Fibroblast of lung (primary cell): ENCODE data around the gene TLE1. TPM values are rescaled to one million over a fixed set of nuclear protein-coding genes. Genes with fewer than 3 reads are reported as not detected.

Experiments used
- DNase-seq, 2 donors: peaks; one replicate each; pipeline versions ENCODE4 v3.0.0 to v3.0.0-alpha.2; 2010; ENCODE audit warnings: low read depth in 2 of 2
- H2AFZ ChIP-seq: 2 replicates; pipeline ENCODE4 v1.5.1; 2012; ENCODE audit warnings: low read length, control low read depth, inconsistent platforms
- H3K27ac ChIP-seq: 2 replicates; pipeline ENCODE4 v1.5.1; 2011; ENCODE audit warnings: low read length, control low read depth; ENCODE audit not compliant: insufficient read depth
- H3K27me3 ChIP-seq: 2 replicates; pipeline ENCODE4 v1.5.1; 2011; ENCODE audit warnings: mild to moderate bottlenecking, low read length; ENCODE audit not compliant: control insufficient read depth, insufficient read depth
- H3K36me3 ChIP-seq: 2 replicates; pipeline ENCODE4 v1.5.1; 2011; ENCODE audit warnings: low read length; ENCODE audit not compliant: control insufficient read depth, insufficient read depth
- H3K4me1 ChIP-seq: 2 replicates; pipeline ENCODE4 v1.5.1; 2011; ENCODE audit warnings: low read length; ENCODE audit not compliant: control insufficient read depth, insufficient read depth; ENCODE audit errors: extremely low read depth
- H3K4me2 ChIP-seq: 2 replicates; pipeline ENCODE4 v1.5.1; 2011; ENCODE audit warnings: low read length, control low read depth; ENCODE audit not compliant: insufficient read depth; ENCODE audit errors: extremely low read depth
- H3K4me3 ChIP-seq, 4 experiments: fragments of 200-600 bp in 1 of 4; sonication (generic) in 1 of 4; replicated peaks in 1 of 4; 2 replicates each; pipeline ENCODE4 v1.5.1; 2011 to 2016; ENCODE audit warnings: low read length in 4 of 4, low read depth in 3 of 4, mild to moderate bottlenecking in 3 of 4, control low read depth in 2 of 4, inconsistent platforms in 1 of 4, mixed read lengths in 1 of 4; ENCODE audit not compliant: insufficient read depth in 1 of 4; ENCODE audit errors: control extremely low read depth in 1 of 4
- H3K79me2 ChIP-seq: 2 replicates; pipeline ENCODE4 v1.5.1; 2012; ENCODE audit warnings: mild to moderate bottlenecking, low read length, inconsistent platforms; ENCODE audit not compliant: control insufficient read depth, insufficient read depth
- H3K9ac ChIP-seq: 2 replicates; pipeline ENCODE4 v1.5.1; 2011; ENCODE audit warnings: mild to moderate bottlenecking, low read length, control low read depth; ENCODE audit not compliant: insufficient read depth
- H3K9me3 ChIP-seq: 2 replicates; pipeline ENCODE4 v1.5.1; 2012; ENCODE audit warnings: low read depth, low read length; ENCODE audit not compliant: control insufficient read depth, insufficient read depth
- H4K20me1 ChIP-seq: 2 replicates; pipeline ENCODE4 v1.5.1; 2011; ENCODE audit warnings: low read length; ENCODE audit not compliant: control insufficient read depth, insufficient read depth; ENCODE audit errors: extremely low read depth
- CTCF ChIP-seq, 2 donors: IDR thresholded peaks in 1 of 2; conservative IDR thresholded peaks in 1 of 2; 1 replicate in 1 of 2; 2 replicates in 1 of 2; pipeline ENCODE4 v1.5.1; 2011 to 2012; ENCODE audit warnings: low read length in 2 of 2, control low read depth in 1 of 2, inconsistent platforms in 1 of 2, low read depth in 1 of 2, mild to moderate bottlenecking in 1 of 2
- EZH2 ChIP-seq: IDR thresholded peaks from 2 replicates; pipeline ENCODE4 v1.5.1; 2012; ENCODE audit warnings: low read length, control low read depth, mild to moderate bottlenecking; ENCODE audit errors: missing control alignments
- polyA plus RNA-seq, 2 donors: library from polyadenylated mRNA; depleted of rRNA in 1 of 2; stranded (reverse) in 1 of 2; unstranded in 1 of 2; fragments of >200 nt; gene quantifications; 2 replicates each; pipeline ENCODE4 v1.2.1, GENCODE V29; 2011 to 2012; ENCODE audit warnings: missing spikeins in 1 of 2
- total RNA-seq: library from RNA; depleted of rRNA; stranded (reverse); fragments of >200 nt; gene quantifications from 2 replicates; pipeline ENCODE4 v1.2.1, GENCODE V29; 2014

The TLE1 gene
- total and polyA plus RNA-seq, 2 donors (not counting 1 experiment from before 2014, with no cell fraction given), result 29.3 to 29.7 TPM

- Histone ChIP-seq H3K4me3 (no peak overlapping the region), H3K27me3 (no peaks in the 10 kb centered on the region), H3K36me3 (no peaks in the 10 kb centered on the region), H2AFZ (no peak overlapping the region), H3K27ac (no peak overlapping the region), H3K9me3 (no peaks in the 10 kb centered on the region), H3K9ac (no peak overlapping the region), H3K79me2 (no peaks in the 10 kb centered on the region), H3K4me1 (peaks cover 8% of the 10 kb centered on the region), H3K4me2 (no peak overlapping the region), H4K20me1 (no peaks in the 10 kb centered on the region)
- DNase-seq, result no peak
- TF ChIP-seq EZH2 (no peak), CTCF (conservative IDR thresholded peaks at IDR 0.05 in 1 of 2, IDR thresholded peaks at IDR 0.05 in 1 of 2; ENCODE audit: low read depth in 1 of 2, low read length in 2 of 2) (no peak)
Measured at GRCh38 chr9:81565609-81566008, 123.7 kb downstream of the TLE1 start.

- H3K4me3 ChIP-seq, result no peak overlapping the region
- no peak overlapping the region for H3K9ac ChIP-seq
- no peaks in the 10 kb centered on the region for H3K27me3 ChIP-seq
- no peak overlapping the region for H3K27ac ChIP-seq
- no peaks in the 10 kb centered on the region for H3K79me2 ChIP-seq
- no peak overlapping the region for H3K4me2 ChIP-seq
- TF ChIP-seq CTCF (conservative IDR thresholded peaks at IDR 0.05 in 1 of 2, IDR thresholded peaks at IDR 0.05 in 1 of 2; ENCODE audit: low read depth in 1 of 2, low read length in 2 of 2) (no peak), EZH2 (no peak)
- no peaks in the 10 kb centered on the region for H4K20me1 ChIP-seq
- no peak for DNase-seq
- no peaks in the 10 kb centered on the region for H3K9me3 ChIP-seq
- no peaks in the 10 kb centered on the region for H3K36me3 ChIP-seq
- H2AFZ ChIP-seq, result no peak overlapping the region
- peaks cover 11% of the 10 kb centered on the region for H3K4me1 ChIP-seq
Measured at GRCh38 chr9:81565144-81565543, 124.2 kb downstream of the TLE1 start.

GRCh38 chr9:81564632-81565031 lies 124.7 kb downstream of the TLE1 start:
- DNase-seq, result no peak

More at GRCh38 chr9:81564632-81565031, 124.7 kb downstream of the TLE1 start:
- no peaks in the 10 kb centered on the region for H3K9me3 ChIP-seq
- no peaks in the 10 kb centered on the region for H4K20me1 ChIP-seq
- TF ChIP-seq CTCF (conservative IDR thresholded peaks at IDR 0.05 in 1 of 2, IDR thresholded peaks at IDR 0.05 in 1 of 2; ENCODE audit: low read depth in 1 of 2, low read length in 2 of 2) (no peak), EZH2 (no peak)
- H3K27me3 ChIP-seq, result no peaks in the 10 kb centered on the region
- H3K4me3 ChIP-seq, result no peak overlapping the region
- H3K79me2 ChIP-seq, result no peaks in the 10 kb centered on the region
- no peak overlapping the region for H3K27ac ChIP-seq
- no peak overlapping the region for H2AFZ ChIP-seq
- H3K36me3 ChIP-seq, result no peaks in the 10 kb centered on the region
- peaks cover 14% of the 10 kb centered on the region for H3K4me1 ChIP-seq
- no peak overlapping the region for H3K9ac ChIP-seq
- H3K4me2 ChIP-seq, result no peak overlapping the region
